ENCODE measurements around the gene CSMD2.

CSMD2 gene

DNA sequence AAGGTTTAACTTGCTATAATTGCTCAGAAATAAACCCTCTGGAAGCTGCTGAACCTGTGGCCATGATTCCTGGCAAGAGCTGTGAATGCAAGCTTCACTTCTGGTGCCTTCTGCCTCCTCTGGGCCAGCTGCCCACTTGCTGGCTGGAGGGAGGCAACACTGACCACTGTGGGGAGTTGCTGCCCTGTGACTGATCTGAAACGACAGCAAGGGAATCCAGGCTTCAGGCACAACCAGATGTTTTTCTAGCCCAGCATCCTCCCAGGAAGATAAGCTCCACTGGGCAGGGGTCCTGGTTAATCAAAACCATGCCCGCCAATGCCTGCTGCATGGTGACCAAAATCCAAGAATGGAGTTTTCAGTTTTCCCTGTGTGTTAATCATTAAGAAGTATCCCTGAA lies 481.1 kb downstream of the CSMD2 start:
- H3K27ac ChIP-seq, result no peak overlapping the region
- TF ChIP-seq, protein P1, sequence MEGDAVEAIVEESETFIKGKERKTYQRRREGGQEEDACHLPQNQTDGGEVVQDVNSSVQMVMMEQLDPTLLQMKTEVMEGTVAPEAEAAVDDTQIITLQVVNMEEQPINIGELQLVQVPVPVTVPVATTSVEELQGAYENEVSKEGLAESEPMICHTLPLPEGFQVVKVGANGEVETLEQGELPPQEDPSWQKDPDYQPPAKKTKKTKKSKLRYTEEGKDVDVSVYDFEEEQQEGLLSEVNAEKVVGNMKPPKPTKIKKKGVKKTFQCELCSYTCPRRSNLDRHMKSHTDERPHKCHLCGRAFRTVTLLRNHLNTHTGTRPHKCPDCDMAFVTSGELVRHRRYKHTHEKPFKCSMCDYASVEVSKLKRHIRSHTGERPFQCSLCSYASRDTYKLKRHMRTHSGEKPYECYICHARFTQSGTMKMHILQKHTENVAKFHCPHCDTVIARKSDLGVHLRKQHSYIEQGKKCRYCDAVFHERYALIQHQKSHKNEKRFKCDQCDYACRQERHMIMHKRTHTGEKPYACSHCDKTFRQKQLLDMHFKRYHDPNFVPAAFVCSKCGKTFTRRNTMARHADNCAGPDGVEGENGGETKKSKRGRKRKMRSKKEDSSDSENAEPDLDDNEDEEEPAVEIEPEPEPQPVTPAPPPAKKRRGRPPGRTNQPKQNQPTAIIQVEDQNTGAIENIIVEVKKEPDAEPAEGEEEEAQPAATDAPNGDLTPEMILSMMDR (conservative IDR thresholded peaks at IDR 0.05), result no peak

DNA sequence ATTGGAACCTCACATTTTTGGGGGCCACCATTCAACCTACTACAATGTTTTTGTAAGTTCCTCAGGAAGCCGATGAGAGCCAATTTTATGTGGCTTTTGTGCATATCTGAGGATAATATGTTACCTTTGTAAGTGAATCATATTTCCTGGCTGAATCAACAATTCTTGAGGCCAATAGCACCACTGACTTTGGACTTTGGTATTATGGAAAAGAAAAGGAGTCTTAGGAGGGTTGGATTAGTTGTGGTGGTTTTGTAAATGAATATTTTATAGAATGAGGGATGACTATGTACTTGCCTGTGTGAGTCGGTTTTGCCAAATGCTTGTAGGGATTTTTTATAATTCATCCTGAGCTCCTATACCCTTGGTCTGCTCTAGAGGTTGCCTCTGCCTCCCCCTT lies 482.7 kb downstream of the CSMD2 start:
- no peak overlapping the region for H3K27ac ChIP-seq
- TF ChIP-seq, protein P1 (conservative IDR thresholded peaks at IDR 0.05), result no peak

DNA sequence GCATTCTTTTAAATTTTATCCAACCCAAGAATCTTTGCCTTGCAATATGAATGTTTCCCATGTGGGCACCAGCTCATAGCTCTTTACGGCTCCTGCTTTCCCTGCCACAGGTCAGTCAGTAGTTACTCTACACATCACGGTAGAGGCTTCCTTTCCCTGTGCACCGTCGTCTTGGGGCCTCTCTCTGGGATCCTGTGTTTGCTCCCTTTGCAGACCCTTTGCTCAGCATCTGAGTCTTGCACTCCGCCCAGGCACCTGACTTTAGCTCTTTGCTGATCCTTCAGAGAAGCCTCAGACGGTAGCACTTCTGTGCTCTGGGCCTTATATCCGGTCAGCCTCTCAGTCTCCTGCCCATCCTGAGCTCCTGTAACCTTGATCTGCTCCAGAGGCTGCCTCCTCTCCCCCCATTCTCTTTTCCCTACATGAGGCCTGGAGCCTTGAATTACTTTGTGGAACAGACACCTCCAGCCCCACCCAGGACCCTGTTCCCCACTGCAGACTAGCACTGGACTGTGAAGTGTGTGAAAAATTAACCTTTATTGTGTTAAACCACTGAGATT lies 484.7 kb downstream of the CSMD2 start:
- TF ChIP-seq, protein P1 (conservative IDR thresholded peaks at IDR 0.05), result no peak
- H3K27ac ChIP-seq, result no peak overlapping the region

DNA sequence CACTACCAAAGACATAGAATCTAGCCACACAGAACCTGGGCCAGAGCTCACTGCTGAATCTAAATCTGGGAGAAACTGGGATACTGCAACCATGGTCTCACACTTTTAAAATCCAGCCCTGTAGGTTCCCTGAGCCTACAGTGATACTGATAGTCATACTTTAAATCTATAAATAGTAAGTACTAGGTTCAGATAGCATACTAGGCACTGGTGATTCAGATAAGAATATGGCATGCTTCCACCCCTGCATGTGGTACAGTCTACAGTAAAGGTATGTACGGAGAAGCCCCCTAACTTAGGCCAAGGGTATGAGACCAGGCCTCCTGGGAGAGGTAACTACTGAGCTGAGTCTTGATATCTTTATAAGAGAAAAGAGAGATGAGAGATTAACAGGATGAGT lies 494.5 kb downstream of the CSMD2 start:
- TF ChIP-seq, protein P1 (conservative IDR thresholded peaks at IDR 0.05), result no peak
- no peak overlapping the region for H3K27ac ChIP-seq

DNA sequence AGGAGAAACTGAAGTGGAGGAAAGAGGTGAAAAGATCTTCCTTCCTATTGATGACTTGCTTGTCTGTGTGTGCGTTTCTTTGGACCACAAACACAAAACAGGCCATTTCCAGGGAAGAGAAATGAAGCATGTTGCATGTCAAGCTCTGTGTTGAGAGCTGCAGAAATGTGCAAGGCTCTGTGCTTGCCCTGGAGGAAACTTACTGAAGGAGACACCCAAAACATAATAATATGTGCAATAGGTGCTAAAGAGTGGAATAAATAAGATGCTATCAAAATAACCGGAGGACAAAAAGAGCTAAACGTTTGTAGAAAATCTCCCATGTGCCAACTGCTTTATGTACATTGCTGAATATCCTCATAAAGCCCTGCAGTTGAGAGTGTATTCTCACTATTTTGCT lies 496.3 kb downstream of the CSMD2 start:
- TF ChIP-seq, protein P1 (conservative IDR thresholded peaks at IDR 0.05), result no peak
- no peak overlapping the region for H3K27ac ChIP-seq

DNA sequence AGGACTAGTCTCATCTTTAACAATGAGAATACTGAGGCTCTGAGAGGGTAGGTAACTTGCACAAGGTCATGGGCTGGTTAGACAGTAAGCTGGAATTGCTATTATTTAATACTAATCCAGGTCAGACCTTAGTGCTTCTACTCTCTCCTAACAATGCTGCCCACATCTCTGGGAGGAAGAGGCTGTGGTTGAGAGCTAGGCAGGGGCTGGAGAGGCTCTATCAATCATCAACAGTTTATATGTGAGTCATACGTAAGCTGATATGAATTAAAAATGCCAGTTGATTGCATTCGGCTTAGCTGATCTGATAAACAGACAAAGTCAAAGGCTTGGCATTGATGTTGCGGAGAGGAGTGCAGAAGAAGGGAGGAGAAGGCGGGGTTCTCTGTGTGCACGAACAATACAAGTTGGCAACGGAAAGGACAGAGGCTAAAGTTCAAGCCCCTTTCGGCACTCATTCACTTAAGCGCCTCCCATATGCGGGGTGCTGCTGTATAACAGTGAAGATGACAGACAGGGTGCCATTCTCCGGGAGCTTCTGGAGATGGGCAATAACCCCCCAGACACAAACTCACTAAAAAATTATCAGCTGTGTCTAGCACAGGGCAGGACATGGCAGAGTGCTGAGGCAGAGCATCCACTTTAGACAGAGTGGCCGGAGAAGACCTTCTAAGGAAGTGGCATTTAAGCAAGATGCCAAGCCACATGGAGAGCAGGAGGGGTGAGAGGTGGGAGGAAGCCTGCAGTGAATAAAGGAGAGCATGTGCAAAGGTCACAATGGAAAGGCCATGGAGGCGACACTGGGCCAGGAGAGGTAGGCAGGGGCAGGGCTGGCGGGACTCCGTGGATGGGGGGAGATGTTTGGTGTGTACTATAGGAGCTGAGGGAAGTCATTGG lies 497.4 kb downstream of the CSMD2 start:
- H3K27ac ChIP-seq, result no peak overlapping the region
- TF ChIP-seq, protein P1 (conservative IDR thresholded peaks at IDR 0.05), result no peak

DNA sequence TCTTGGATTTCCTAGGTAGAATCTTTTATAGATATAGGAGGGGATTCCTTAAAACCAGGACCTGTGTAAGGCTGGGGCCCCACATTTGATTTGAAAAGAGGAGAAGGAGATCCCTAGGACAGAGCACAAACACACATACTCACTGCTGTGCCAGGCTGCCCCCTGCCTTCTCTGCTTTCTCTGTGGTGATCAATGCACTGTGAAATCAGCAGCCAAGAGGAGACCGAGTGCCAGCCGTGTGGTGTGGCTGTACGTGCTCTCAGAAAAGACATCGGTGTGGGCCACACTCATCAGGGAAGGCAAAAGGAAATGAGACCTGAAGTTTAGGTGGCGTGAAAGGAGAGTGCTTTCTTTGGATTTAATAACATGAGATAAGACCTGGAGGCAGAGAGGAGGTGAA lies 498.4 kb downstream of the CSMD2 start:
- TF ChIP-seq, protein P1 (conservative IDR thresholded peaks at IDR 0.05), result no peak

More for the DNA sequence above, 498.4 kb downstream of the CSMD2 start:
- H3K27ac ChIP-seq, result no peak overlapping the region

Measured in VCaP (cell line).